NCI-H2107 treated with DMSO at 0.1 percent for 48 hours (cell line): ENCODE measurements around the gene TOX4.
"Not testable (repeated sequence)": the region's sequence is repeated elsewhere in the genome, so short reads cannot be mapped to it uniquely, and the experiment has no call there.

Experiments
- DNase-seq: peaks from one replicate; lab custom pipeline; 2025; ENCODE audit not compliant: unreplicated experiment; lab: John Stamatoyannopoulos, UW

Gene TOX4

DNA sequence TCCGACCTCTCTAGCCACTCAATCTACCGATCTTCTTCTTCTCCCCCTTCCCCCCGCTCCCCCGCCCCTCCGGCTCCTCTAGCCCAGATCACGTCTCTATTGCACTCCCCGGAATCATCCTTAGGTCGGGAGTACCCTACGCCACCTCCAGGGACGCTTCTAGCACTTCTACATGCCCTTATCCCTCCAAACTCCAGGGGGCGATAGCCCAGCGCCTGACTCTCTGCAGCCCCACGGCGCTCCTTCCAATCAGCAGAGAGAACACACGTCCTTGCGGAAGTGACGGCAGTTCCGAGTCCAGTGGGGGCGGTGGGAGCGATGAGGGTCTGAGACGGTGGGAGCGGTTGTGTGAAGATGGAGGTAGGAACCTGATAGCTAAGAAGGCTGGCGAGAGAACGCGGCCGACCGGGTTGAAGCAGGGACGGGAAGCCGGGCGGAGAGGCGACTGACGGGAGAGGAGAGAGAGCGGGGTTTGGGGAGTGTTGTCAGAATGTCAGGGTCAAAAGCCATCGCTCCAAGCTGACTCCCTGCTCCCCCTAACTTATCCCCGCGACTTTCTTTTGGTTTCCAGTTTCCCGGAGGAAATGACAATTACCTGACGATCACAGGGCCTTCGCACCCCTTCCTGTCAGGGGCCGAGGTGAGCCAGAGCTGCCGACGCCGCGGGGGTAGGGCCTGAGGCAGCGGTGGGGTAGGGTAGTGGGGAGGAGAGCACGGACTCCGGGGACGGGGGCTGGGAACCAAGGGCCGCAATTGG lies at the start of gene TOX4, which contains the start of gene RAB2B:
Gene TOX4, plus strand, starts transcription at position 271 of the 757 bp plus-strand sequence. Its CDS starts 84 bp downstream, at position 355.
Gene RAB2B, minus strand, starts transcription at position 35 of the 757 bp plus-strand sequence. CDS start 87 bp downstream, outside the sequence.
- peak; percentile 100 for DNase-seq

DNA sequence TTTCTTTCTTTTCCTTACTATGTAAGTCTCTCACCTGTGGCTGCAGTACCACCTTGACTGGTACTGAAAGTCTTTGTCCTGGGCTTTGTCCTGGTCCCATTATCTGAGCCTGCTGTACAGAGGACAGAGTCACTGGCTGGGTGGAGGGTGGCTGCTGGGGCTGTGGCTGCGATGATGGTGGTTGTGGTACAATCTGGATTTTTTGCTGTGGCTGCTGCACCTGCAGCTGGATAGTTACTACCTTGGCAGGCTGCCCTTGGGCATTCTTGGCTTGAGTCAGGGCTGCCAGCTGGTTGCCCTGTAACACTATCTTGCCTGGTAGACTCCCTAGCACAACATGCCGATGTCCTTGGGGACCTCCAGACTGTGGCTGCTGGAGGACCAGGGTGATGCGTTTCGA lies 48.1 kb upstream of the TOX4 start:
- DNase-seq: peak; percentile 97

- DNase-seq: no peak
Observed at GRCh38 chr14:21431126-21431525, 45.9 kb upstream of the TOX4 start.

- DNase-seq: no peak
Observed at GRCh38 chr14:21436567-21437062, 40.4 kb upstream of the TOX4 start.

DNA sequence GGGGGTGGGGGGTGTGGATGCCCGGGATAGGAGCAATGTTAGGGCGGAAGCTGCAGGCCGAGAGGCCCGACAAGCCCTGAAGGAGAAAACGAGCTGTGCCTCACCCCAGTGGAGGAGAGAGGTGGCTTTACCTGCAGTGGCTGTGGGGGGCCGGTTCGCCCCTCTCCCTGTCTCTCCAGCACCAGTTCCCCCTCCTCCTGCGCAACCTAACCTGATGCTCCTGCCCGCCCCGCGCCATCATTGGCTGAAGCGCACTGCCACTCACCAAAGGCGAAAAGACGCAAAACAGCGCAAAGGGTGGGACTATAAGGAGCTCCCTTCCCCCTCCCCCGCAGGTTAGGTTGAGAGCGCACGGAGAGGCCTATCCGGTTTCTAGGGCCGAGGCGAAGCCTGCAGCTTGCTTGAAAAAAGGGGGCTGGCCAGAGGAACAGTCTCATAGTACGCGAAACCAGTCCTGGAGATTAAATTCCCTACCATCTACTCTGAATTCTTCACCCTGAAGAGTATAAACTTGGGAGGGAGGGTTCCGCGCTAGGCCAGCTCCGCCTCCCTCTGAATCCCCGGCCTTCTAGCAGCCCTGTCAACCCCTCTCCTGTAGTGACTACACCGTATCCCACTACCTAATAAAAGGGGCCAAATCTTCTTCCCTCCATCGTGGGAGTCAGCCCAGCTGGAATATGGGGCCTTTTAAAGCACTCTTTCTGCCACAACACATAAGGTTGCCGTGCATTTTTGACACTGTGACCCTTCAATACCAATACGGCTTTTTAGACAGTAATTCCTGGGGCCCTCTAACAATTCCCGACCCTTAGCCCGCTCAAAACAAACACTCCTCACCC lies 39.7 kb upstream of the TOX4 start:
- peak; percentile 98 for DNase-seq

DNA sequence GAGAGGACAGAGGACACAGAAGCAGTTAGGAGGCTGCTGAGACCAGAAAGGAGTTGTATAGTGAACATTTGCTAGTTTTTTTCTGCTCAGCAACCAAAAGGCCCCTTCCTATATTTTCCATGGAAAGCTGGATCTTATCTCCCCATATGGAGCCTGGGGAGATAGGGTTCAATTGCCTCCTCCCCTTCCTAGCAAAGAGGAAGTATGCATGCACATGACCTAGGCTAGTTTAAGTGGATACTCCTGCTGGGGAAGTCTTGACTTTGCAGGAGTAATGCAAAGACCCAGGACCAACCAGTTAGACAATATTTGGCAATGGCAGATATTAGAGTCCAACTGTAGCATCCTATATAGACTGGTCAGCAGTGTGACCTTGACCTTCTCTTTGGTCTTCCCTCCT lies 36.1 kb upstream of the TOX4 start:
- DNase-seq: no peak

- DNase-seq: not testable (repeated sequence)
Observed at GRCh38 chr14:21442657-21443056, 34.3 kb upstream of the TOX4 start.

DNA sequence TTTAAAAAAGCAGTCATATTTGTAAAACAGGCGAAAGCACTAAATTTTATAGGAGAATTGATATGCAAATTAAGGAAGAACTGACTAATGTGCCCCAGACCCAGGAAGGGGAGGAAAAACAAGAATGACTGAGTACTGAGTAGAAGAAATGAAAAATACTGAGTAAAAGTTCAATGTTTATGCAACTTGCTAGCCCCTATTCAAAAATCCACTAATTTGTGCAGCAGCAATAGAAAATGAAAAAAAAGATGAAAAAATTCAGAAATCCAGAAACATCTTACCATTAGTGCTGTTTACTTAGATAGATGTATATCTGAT lies 27.1 kb upstream of the TOX4 start:
- no peak for DNase-seq

- DNase-seq: no peak
Observed at GRCh38 chr14:21454843-21455544, 22.0 kb upstream of the TOX4 start.

DNA sequence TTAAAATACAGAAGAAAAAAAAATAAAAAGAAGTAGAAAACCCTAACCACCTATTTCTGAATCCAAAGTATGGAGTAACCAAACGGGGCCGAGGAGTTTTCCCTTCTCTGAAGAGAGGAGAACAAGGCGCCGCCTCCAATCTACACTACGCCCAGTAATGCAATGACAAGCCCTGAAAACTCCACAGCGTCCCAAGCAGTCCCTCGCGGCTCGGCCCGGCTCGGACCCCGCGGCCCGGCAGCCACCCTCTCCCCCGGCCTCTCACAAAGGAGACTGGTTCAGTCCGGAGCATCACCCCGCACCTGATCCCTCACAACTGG lies 21.4 kb upstream of the TOX4 start:
- DNase-seq: no peak

DNA sequence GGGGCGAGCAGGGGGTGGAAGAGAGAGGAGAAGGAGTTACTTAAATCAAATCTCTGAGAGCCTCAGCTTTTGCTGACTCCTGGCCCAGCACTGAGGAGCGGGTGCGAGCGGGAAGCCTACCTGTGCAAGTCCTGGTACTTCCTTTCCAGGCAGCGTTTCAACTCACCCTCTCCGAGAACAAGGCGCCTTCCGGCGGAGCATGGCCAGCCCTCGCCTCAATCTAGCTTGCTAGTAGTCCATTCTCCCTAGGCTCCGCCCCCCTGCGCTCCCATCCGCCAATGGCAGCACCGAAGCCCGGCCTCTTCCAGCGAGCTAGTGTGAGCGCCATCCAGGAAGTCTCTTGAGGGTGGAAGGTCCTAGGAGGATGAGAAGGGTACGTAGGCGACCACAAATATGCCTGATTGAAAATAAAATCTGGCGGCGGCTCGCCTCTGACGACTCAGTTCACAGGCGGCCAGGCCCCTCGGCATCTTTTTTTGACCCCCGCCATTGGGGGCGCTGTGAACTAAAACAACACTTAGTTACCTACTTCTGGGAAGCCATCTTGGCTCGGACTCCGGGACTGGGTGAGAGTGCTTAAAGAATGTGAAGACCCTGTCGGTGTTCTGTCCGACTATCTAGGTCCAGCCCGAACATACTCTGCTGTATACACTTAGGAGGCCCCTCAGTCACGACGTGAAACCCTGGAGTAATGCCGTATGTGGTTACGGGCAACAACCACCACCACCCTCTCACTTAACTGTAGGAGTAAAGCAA lies 20.9 kb upstream of the TOX4 start, which contains the start of gene CHD8:
Gene CHD8, minus strand, starts transcription at position 212 of the 756 bp plus-strand sequence. CDS start 24,480 bp downstream, outside the sequence.
- DNase-seq: peak; percentile 100

DNA sequence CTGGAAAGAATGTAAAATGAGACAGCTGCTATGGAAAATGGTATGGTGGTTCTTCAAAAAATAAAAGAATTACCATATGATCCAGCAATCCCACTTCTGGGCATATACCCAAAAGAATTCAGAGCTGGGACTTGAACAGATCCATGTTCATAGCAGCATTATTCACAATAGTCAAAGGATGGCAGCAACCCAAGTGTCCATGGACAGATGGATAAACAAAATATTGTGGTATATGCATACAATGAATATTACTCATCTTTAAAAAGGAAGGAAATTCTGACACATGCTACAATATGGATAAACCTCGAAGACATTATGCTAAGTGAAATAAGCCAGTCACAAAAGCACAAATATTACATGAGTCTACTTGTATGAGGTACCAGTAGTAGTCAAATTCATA lies 9.4 kb upstream of the TOX4 start:
- DNase-seq: no peak

GRCh38 chr14:21475767-21476522 lies 1.1 kb upstream of the TOX4 start:
- DNase-seq: no peak

GRCh38 chr14:21476523-21476924 lies 471 bp upstream of the TOX4 start:
- DNase-seq: no peak

DNA sequence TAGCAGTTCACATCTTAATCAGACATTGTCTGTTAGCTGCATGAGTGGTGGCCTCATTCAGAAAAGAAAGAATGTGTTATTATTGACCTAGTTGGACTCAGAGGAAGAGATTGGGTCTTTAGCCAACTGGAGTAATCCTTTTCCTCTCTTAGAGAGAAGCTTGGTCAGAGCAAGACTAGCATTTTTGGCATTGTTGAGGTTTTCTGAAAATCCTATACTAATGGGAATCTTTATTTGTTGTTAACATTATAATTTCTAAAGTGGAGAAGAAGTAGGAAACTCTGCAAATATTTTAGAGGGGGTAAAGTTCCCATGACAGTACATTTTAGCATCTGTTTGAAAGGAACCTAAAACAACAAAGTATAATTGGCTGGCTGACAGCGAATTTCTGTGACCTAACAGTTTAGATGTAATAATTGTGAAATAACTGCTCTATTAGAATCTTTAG lies 9.7 kb downstream of the TOX4 start:
- no peak for DNase-seq

DNA sequence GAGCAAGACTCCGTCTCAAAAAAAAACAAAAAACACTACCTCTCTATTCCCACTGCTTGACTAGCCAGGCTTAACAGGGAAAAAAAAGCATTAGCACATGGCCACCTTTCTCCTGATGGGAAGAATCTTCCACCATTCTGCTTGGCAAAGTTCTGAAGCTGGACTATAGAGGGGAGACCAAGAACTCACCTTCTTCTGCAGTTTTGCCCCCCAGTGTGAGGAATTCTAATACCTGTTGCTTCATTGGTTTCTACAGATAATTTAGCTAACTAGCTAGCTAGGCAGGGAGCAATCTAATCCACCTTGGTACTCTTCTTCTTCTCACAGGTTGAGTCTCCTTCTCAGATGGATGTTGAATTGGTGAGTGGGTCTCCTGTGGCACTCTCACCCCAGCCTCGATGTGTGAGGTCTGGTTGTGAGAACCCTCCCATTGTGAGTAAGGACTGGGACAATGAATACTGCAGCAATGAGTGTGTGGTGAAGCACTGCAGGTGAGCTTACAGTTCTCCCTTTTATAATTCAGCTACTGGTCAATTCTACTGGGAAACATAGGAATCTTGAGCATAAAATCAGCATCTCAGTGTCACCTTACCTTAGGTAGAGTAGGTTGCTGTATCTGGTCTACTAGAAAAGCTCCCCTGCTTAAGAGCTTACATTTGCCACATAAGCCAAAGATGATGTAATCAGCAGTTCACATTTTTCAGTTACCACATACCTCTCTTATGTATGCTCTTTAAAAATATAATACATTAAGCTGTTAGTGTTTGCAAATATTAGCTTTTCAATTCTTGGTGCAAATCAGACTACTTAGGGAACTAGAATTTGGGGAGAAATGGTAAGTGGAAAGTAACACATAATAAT lies 18.1 kb downstream of the TOX4 start:
- peak; percentile 28 for DNase-seq

GRCh38 chr14:21496453-21496852 lies 19.5 kb downstream of the TOX4 start:
- no peak for DNase-seq

DNA sequence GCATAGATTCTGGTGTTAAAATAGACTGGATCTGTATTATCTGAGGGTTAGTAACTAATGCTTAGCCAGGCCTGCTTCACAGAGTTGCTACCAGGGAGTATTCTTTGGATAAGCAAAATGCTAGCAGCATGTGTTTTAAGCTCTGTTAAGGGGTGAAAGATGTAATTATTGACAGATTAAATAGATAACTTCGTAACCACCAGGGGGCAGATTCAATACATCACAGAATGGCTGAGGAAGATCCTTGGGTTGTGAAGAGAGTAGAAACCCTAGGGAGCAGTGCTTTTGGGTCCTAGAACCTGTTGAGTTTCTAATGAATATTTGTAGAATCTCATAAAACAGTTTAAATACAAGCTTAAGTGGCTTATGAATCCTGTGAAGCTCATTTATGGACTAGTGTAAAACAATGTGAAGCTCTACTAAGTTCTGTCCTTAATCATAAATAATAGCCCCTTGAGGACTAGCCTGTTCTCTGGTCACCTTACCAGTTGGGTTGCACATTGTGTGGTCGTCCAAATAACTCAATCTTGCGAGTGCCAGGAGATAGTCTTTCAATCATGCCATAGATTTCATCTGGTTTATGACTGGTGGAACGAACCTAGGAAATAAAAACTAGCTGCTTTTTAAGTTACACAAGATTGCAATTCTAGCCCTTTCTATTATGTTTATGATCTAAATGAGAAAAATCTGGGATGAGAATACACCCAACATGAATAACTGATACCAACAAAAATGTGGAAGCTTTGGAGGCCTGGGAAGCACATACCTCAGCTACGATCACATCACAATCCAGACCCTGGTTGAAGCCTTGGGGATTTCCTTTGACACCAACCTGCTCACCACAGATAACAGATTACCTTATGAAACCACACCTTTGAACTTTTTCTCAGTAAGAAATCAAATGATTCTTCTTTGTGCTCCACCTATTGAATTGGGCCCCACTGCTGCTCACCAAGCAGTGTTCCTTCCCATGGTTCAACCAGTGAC lies 21.8 kb downstream of the TOX4 start:
- peak; percentile 75 for DNase-seq
